Activated CD4-positive, alpha-beta T cell treated with anti-CD3 and anti-CD28 coated beads, Interleukin-2, amount 50 U/mL, for 1 hour (primary cell): ENCODE measurements around the gene ARHGAP45.
"Not testable (repeated sequence)": the region's sequence is repeated elsewhere in the genome, so short reads cannot be mapped to it uniquely, and the experiment has no call there.

Experiments used
- DNase-seq: peaks from one replicate; pipeline ENCODE4 v3.0.0-alpha.2; 2020

ARHGAP45 gene, protein sequence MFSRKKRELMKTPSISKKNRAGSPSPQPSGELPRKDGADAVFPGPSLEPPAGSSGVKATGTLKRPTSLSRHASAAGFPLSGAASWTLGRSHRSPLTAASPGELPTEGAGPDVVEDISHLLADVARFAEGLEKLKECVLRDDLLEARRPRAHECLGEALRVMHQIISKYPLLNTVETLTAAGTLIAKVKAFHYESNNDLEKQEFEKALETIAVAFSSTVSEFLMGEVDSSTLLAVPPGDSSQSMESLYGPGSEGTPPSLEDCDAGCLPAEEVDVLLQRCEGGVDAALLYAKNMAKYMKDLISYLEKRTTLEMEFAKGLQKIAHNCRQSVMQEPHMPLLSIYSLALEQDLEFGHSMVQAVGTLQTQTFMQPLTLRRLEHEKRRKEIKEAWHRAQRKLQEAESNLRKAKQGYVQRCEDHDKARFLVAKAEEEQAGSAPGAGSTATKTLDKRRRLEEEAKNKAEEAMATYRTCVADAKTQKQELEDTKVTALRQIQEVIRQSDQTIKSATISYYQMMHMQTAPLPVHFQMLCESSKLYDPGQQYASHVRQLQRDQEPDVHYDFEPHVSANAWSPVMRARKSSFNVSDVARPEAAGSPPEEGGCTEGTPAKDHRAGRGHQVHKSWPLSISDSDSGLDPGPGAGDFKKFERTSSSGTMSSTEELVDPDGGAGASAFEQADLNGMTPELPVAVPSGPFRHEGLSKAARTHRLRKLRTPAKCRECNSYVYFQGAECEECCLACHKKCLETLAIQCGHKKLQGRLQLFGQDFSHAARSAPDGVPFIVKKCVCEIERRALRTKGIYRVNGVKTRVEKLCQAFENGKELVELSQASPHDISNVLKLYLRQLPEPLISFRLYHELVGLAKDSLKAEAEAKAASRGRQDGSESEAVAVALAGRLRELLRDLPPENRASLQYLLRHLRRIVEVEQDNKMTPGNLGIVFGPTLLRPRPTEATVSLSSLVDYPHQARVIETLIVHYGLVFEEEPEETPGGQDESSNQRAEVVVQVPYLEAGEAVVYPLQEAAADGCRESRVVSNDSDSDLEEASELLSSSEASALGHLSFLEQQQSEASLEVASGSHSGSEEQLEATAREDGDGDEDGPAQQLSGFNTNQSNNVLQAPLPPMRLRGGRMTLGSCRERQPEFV

DNA sequence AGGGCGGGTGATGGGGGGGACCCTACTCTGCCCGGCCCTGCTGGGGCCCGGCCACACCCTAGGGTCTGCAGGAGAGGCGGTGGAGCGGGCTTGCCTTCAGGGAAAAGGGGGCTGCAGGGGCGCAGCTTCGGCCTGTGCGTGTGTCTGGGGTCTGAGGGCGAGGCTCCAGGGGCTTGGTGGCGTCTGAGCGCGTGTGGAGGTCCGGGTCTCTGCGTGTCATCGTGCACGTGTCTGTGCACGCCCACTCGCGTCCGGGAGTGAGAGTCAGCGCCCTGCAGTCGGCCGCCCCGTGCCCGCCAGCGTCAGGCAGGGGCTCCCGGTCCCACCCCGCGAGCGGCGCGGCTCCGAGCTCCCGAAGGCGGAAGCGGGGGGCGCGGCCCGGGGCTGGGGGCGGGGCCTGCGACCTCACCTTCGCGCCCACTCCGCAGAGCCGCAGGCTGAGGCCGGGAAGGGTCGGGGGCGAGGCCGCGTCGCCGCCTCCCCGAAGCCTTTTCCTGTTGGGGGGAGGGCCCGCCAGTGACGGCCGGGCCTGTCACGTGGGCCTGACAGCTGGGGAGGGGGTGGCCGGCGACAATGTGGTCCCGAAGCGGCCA is at the start of gene ARHGAP45:
ARHGAP45 (plus strand) TSS at position 420 of the 593 bp plus-strand sequence. CDS start 239 bp downstream, outside the sequence.
- peak; percentile 80 for DNase-seq

DNA sequence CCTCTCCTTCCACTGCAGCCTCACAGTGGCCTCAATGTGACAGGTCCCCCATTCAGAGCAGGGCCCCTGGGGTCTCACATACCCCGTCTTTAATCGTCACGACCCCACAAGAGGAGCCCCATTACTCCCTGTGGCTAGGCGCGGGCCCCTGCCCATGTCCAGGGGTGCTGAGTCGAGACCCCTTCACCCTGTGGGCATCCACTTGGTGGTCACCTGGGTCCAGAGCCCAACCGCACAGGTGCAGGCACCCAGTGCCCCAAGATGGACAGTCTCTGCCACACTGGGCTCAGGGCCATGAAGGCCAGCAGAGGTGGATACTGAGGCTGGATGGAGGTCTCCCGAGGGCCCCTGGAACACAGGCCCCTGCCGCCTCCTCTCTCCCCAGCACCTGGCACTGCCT is 49.1 kb upstream of the ARHGAP45 start:
- no peak for DNase-seq

DNA sequence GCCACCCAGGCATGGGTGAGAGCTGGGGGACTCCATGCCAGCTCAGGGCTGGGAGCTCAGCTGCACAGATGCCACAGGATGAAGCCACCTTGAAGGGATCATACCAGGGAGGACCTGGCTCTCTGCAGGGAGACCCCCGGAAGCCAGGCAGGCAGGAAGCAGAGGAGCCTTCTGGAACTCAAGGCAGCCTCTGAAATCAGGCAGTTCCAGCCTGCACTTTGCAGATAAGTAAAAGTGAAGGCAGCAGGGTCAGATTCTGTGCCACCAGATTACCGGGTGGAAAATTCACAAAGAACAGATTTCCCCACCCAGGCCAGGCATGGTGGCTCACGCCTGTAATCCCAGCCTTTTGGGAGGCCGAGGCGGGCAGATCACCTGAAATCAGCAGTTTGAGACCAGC is 48.6 kb upstream of the ARHGAP45 start:
- no peak for DNase-seq

DNA sequence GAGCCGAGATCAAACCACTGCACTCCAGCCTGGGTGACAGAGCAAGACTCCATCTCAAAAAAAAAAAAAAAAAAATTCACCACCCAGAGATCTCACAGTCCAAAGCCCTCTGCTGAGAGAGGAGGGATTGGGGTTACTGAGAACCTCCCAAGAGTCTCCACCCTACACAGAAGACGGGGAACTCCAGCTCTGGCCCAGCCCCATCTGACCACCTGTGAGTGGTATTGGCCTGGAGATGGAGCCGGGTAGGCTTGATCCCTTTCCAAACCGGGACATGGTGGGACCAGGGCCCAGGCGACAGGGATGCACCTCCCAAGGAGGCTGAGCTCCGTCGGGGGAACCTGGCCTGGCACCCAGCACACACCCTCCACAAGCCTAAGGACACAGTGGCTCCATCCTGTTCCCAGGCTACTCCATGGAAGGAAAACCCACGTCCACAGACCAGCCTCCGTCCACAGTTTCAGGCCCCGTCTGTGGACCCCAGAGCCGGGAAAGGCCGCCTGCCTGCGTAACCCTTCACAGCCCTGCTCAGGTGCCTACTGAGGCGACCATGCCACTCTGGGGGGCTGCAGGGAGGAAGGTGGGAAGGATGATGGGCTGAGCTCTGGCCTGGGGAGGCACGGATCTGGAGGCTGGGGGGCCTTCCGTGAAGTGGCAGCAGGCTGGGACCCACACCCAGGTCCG is 47.9 kb upstream of the ARHGAP45 start:
- DNase-seq = no peak

DNA sequence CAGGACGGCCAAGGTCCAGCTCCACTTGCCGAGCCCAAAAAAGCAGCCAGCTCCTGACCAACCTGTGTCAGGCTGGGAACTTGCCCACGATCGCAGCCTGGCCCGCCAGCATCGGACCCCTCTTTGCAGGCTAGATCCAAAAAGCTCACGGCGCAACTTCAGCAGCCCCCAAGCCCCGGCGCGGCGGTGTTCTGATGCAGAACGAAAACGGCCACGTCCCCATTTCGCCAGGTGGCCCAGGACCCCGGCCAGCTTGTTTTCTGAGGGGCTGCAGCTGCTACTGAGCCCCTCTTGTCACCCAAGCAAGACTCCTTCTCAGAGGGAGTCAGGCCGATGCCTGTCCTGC is 47.4 kb upstream of the ARHGAP45 start:
- DNase-seq = no peak

DNA sequence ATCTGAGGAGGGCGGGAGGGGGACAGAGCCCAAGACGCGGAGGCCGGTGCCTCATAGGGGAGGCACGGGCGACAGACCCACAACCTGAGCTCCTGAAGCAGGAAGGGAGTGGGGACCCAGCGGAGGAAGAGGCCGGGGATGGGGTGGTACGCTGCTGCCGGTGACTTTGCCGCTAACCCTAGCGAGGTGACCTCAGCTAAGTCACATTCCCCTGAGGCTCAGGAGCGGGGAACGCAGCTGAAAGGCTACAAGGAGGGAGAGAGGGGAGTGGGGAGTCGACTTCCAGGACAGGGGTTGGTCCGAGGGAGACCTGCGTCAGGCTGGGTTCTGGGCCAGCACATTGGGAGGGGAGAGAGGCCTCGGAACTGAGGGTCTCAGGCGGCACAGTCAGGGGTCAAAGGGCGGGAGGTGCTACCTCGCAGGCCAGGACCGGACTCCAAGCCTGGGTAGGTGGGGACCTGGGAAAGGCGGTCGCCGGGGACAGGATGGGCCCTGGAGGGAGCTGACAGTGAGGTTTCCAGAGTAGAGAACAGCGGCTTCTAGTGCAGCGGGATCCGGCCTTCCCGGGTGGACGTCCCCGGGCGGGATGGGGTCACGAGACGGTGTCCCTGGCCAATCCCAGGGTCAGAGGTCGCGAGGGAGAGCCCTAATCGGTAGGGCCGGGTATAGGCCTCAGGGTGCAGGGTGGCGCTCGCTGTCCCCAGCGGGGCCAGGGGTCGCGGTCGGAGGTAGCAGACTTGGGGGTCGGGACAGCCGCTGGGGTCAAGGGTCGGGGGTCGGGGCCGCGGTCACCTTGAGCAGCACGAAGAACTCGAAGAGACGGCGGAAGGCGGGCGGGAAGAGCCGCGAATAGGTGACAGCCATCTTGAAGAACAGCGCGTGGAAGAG is 46.7 kb upstream of the ARHGAP45 start:
- no peak for DNase-seq

DNA sequence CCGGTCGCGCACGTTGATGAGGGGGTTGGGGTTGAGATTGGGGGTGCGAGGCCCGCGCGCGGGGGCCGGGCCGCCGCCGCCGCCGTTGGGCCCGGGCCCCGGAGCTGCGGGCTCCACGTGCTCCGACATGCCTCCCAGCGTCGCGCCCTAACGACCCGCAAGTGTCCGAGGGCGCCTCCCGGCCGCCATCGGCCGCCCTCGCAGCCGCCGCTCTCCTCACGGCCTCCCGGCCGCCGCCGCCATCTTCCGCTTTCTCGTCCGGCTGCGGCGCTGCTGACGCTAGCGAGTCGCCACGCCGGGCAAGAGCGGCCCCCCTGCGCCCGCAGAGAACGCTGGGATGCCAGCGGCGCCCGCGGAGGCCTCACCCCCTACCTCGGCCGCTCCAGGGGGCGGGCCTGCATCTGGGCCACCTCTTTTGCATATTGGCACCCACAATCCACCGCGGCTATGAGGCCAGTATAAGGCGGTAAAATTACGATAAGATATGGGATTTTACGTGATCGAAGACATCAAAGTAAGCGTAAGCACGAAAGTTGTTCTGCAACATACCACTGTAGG is 46.0 kb upstream of the ARHGAP45 start, which contains the start of gene TMEM259:
TMEM259 (minus strand) TSS at position 256 of the 558 bp plus-strand sequence; CDS start at position 129, 127 bp downstream.
- DNase-seq = peak; percentile 97

DNA sequence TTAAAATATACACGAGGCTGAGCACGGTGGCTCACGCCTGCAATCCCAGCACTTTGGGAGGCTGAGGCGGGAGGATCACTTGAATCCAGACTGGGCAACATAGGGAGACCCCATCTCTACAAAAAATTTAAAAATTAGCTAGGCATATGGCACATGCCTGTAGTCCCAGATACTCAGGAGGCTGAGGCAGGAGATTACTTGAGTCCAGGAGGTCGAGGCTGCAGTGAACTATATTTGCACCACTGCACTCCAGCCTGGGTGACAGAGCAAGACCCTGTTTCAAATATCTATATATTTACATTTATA is 43.1 kb upstream of the ARHGAP45 start:
- DNase-seq = not testable (repeated sequence)

DNA sequence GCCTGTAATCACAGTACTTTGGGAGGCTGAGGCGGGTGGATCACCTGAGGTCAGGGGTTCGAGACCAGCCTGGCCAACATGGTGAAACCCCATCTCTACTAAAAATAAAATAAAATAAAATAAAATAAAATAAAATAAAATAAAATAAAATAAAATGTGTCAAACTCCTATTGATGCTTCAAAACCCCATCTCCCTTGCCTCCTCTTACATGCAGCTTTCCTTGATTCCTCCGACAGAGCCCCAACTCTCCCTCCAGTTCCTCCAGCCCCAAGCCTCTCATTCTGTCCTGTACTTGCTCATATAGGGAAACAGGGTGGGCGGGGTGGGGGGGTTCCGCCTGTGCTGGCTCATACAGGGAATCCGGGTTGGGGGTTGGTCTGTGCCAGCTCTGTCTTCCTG is 41.9 kb upstream of the ARHGAP45 start:
- DNase-seq = not testable (repeated sequence)

DNA sequence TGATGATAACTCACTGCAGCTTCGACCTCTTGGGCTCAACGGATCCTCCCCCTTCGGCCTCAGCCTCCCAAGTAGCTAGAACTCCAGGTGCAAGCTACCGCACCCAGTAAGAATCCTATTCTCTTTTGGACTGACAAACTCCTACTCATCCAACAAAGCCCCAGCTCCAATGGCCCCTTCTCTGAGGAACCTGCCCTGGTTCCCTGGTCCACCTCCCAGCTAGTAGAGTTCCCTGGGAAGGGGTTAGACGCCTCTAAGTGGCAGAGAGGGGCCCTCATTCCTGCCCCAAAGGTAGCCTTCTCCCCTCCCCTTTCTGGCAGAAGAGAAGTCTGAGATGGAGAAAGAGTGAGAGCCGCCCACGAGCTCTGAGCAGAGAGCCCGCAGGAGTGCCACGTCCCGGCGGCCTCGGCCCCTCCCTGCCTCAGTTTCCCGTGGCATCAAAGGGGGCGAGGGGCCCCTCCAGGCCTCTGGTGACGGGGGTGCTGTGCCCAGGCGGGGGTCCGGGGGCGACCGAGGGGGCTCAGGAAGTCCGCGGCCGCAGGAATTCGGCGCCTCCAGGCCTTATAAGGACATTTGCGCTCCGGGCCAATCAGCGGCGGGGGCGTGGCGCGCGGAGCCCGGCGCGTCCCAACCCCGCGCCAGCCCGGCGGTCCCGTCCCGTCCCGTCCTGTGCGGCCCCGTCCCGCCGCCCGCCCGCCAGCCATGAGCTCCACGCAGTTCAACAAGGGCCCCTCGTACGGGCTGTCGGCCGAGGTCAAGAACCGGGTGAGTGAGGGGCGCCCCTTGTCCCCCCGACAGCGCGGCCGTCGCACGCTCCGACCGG is 40.8 kb upstream of the ARHGAP45 start, which contains the start of gene CNN2:
CNN2 (plus strand) TSS at position 649 of the 823 bp plus-strand sequence; CDS start at position 703, 54 bp downstream.
- DNase-seq = peak; percentile 53

DNA sequence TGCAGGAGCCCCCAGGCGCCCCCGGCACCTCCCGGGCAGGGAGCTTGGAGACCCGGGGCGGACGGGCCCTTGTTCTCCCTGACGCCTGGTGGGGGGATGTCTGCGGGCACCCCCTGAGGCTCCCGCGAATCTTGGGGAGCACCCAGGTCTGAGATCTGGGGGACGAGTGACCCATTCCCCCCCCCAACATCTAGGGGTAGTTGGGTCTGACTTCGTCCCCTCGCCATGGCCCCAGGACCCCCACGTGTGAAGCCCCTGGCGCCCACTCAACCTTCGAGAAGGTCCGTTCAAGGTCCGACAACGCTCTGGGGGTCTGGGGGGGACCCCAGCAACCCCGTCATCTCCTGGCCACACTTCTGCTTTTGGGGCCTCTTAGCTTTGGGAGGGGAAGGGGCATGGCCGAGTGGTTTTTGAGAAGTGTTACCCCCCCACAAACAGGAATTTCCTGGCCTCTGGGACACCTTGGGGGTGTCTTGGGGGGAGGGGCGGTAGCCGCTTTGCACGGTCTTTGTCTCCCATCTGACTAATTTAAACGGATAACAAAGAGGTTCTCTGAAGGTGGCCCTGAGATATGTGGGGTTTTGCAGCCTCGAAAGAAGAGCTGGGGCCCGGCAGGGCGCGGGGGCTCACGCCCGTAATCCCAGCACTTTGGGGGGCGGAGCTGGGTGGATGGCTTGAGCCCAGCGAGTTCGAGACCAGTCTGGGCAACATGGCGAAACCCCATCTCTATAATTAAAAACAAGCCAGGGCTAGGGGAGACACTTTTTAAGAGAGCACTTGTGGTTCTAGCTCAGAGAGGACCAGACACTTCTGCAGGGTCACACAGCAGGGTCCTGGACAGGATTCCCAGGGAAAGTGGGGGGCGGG is 40.0 kb upstream of the ARHGAP45 start:
- no peak for DNase-seq

DNA sequence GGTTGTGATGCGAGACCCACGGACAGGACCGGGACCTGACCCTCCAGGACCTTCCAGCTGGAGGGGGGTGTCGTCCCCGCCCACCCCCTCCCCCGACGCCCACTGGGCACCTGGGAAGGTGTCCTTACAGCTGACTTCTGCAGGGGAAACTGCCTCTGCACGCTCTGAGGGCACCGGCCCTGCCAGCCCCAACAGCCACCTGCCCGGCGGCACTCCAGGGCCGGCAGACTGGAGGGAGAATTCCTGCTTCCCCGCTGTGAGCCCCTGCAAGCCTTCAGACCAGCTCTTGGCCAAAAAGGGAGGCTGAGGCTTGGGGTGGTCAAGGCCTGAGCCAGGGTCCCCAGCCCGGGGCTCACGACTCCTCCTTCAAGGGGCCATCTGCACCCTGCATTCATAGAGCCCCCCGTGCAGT is 39.3 kb upstream of the ARHGAP45 start:
- DNase-seq = no peak

DNA sequence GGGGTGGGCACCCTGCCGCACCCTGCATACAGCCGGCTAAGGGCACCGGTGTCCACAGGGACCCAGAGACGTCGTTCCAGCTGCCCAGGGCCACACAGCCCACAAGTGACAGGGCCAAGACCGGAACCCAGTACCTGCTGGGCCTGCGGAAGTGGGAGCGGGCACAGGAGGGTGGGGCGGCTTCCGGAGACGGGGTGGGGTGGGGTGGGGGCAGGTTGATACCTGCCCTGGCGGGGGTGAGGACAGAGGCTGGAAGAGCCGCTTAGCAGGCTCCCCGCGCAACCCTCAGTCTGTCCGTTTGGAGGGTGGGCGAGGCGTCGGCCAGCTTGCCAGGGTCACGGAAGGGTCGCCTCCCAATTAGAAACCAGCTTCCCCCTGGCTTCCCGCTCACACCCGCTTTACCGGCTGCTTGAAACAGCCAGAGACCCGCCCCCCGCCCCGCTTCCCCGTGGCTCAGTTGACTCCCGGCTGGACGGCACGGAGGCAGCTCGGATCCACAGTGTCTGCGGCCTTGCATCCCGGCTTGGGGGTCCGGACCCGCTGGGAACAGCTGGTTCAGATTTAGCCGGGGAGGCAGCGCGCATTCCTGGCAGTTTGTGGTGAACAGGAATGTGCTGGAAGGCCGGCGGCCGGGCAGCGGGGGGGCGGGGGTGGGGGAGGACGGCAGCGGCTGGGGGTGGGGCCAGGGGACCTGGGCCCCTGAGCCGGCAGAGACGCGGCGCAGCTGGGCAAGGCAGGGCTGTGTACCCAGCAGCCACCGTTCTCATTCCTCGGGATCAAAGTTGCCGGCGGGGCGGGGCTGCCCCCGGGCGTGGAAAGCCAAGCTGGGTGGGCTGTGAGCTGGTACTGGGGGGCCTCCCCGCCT is 38.7 kb upstream of the ARHGAP45 start:
- DNase-seq = peak; percentile 64

DNA sequence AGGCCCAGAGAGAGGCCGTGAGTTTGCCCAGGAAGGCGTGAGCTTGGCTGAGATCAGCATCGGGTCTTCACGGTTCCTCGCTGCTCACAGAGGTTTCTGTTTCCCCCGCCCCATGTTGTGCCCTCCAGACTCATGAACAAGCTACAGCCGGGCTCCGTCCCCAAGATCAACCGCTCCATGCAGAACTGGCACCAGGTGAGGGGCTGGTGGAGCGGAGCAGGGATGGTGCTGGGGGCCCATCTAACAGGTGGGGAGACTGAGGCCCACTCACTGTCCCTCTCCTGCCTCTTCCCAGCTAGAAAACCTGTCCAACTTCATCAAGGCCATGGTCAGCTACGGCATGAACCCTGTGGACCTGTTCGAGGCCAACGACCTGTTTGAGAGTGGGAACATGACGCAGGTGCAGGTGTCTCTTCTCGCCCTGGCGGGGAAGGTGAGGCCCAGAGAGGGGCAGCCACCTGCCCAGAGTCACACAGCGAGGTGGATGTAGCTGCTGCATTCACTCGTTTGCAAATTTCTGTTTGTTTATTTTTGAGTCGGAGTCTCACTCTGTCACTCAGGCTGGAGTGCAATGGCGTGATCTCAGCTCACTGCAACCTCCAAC is 34.6 kb upstream of the ARHGAP45 start:
- no peak for DNase-seq

DNA sequence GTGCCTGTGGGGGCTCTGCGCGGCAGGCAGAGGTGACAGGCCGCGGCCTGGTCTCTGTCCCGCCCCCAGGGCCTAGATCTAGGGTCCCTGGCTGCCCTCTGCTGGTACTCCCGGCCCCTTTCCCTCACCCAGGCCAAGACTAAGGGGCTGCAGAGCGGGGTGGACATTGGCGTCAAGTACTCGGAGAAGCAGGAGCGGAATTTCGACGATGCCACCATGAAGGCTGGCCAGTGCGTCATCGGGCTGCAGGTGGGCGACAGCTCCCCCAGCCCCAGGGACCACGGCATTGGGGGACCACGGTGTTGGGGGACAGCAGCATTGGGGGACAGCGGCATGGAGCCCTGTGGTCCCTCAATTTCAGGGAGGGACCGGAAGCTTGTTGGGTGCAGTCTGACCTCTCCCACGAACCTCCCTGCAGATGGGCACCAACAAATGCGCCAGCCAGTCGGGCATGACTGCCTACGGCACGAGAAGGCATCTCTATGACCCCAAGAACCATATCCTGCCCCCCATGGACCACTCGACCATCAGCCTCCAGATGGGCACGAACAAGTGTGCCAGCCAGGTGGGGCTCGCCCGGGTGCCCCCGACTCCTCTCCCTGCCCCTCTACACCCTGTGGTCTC is 30.9 kb upstream of the ARHGAP45 start:
- no peak for DNase-seq

DNA sequence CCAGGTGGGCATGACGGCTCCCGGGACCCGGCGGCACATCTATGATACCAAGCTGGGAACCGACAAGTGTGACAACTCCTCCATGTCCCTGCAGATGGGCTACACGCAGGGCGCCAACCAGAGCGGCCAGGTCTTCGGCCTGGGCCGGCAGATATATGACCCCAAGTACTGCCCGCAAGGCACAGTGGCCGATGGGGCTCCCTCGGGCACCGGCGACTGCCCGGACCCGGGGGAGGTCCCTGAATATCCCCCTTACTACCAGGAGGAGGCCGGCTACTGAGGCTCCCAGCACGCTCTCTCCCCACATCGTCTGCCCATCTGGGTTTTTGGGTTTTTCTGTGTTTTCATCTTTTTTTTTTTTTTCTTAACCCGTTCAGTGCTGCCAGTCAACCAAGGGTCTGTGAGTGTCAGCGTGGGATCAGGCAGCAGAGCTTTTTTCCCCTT is 29.3 kb upstream of the ARHGAP45 start:
- DNase-seq = no peak
